Lower leg skin (tissue), 4 donors: ENCODE measurements around the gene MYH4. TPM values are rescaled to one million over a fixed set of nuclear protein-coding genes. Genes with fewer than 3 reads are reported as not detected.

Source experiments
- DNase-seq, 2 donors: peaks; one replicate each; pipeline ENCODE4 v3.0.0-alpha.2; 2019; ENCODE audit warnings: low spot score in 2 of 2
- H3K4me3 ChIP-seq: fragments of 200-600 bp; sonication (generic); 2 replicates; pipeline ENCODE4 v1.5.1; 2017; ENCODE audit warnings: mild to moderate bottlenecking, low read depth; ENCODE audit not compliant: poor library complexity, severe bottlenecking
- CTCF ChIP-seq, 3 donors: fragments of 450-650 bp; IDR thresholded peaks; one replicate each; pipeline ENCODE4 v1.5.1; 2016; ENCODE audit warnings: antibody characterized with exemption in 3 of 3, mild to moderate bottlenecking in 3 of 3, moderate library complexity in 2 of 3
- POLR2A ChIP-seq, 2 donors: fragments of 450-650 bp; IDR thresholded peaks; one replicate each; pipeline ENCODE4 v1.6.1; 2016 to 2017; ENCODE audit warnings: antibody characterized with exemption in 2 of 2, mild to moderate bottlenecking in 1 of 2, moderate library complexity in 1 of 2
- WGBS, 2 donors: methylation state at CpG; one replicate each; pipeline ENCODE4 v1.1.5; 2018; 5-methylcytosine and 5-hydroxymethylcytosine counted together
- intact Hi-C: fragments of 100-400 bp; cut with DNase I; formaldehyde crosslinking; loops from one replicate; pipeline ENCODE4 v1.15.0; 2023; ENCODE audit warnings: low total_unique reads
- total RNA-seq, 4 donors: library from RNA; depleted of rRNA; stranded (reverse); fragments of >200 nt; gene quantifications; one replicate each; pipeline ENCODE4 v1.1.0, GENCODE V29; 2016

Gene MYH4
- total RNA-seq, 4 donors from 2014 or later, result not detected

- TF ChIP-seq POLR2A (IDR thresholded peaks at IDR 0.05), result no peak
- TF ChIP-seq CTCF (IDR thresholded peaks at IDR 0.05), result no peak
- WGBS, 2 donors, result 72 to 75% methylated on average over 9 of the region's 9 CpGs
- intact Hi-C loops, result no loop called here
- H3K4me3 ChIP-seq, result no peak overlapping the region
- no peak for DNase-seq
These were observed 71.0 kb downstream of the MYH4 start for GRCh38 chr17:10398352-10398751.

- intact Hi-C loops, result no loop called here
- WGBS, 2 donors, result 71 to 78% methylated on average over 14 of the region's 14 CpGs
These were observed 72.7 kb downstream of the MYH4 start for GRCh38 chr17:10396524-10397163.

GRCh38 chr17:10394201-10394887, 75.0 kb downstream of the MYH4 start:
- WGBS, 2 donors, result 82 to 90% methylated on average over 6 of the region's 6 CpGs
- TF ChIP-seq POLR2A (IDR thresholded peaks at IDR 0.05) (no peak), CTCF (IDR thresholded peaks at IDR 0.05) (no peak)
- DNase-seq, result no peak
- intact Hi-C loops, result no loop called here
- no peak overlapping the region for H3K4me3 ChIP-seq

More at GRCh38 chr17:10396524-10397163, 72.7 kb downstream of the MYH4 start:
- TF ChIP-seq POLR2A (IDR thresholded peaks at IDR 0.05) (no peak), CTCF (IDR thresholded peaks at IDR 0.05) (no peak)
- DNase-seq, result no peak
- H3K4me3 ChIP-seq, result no peak overlapping the region

Other genes with a start within 250 kb of the MYH4 start
- not detected for gene MYH13, start 96.6 kb downstream of the MYH4 start, total RNA-seq
- gene MYH8, start 47.6 kb downstream of the MYH4 start, total RNA-seq, result not detected
- under 1 TPM in 2 of 4 donors, not detected in 2; 0.02 to 0.19 TPM for gene MYH1, start 49.0 kb upstream of the MYH4 start, total RNA-seq
- 1 to 10 TPM in 1 of 4 donors, under 1 TPM in 1, not detected in 2; 0.37 to 1.8 TPM for gene MYH2, start 80.1 kb upstream of the MYH4 start, total RNA-seq
- 1 to 10 TPM; 1.2 to 1.5 (median 1.4) TPM for gene MYH3, start 187.8 kb upstream of the MYH4 start, total RNA-seq
- gene SCO1, start 228.0 kb upstream of the MYH4 start, total RNA-seq, result 10 to 100 TPM; 11.3 to 33.8 (median 16.2) TPM
- gene ADPRM, start 228.0 kb upstream of the MYH4 start, total RNA-seq, result 10 to 100 TPM in 3 of 4 donors, 1 to 10 TPM in 1; 9.5 to 23.4 (median 16.6) TPM